GM23248 (cell line): Measurements from ENCODE around the gene TCOF1. TPM values are rescaled to one million over a fixed set of nuclear protein-coding genes. Genes with fewer than 3 reads are reported as not detected.

Experiments used
- DNase-seq: peaks from one replicate; pipeline ENCODE4 v3.0.0-alpha.2; 2015
- H2AFZ ChIP-seq: fragments of 200-600 bp; sonication (generic); 2 replicates; pipeline ENCODE4 v1.6.1; 2016; ENCODE audit warnings: antibody characterized with exemption
- H3F3A ChIP-seq: fragments of 200-600 bp; sonication (generic); 2 replicates; pipeline ENCODE4 v1.6.1; 2016; ENCODE audit warnings: mild to moderate bottlenecking, antibody characterized with exemption, mixed run types; ENCODE audit not compliant: insufficient read depth
- H3K27ac ChIP-seq: fragments of 200-600 bp; sonication (generic); 2 replicates; pipeline ENCODE4 v1.5.1; 2016; ENCODE audit warnings: mild to moderate bottlenecking
- H3K27me3 ChIP-seq: fragments of 200-600 bp; sonication (generic); replicated peaks from 2 replicates; pipeline ENCODE4 v1.6.1; 2016; ENCODE audit warnings: mild to moderate bottlenecking; ENCODE audit not compliant: insufficient read depth
- H3K36me3 ChIP-seq: fragments of 200-600 bp; sonication (generic); 2 replicates; pipeline ENCODE4 v1.6.1; 2016; ENCODE audit warnings: low read depth, mild to moderate bottlenecking
- H3K4me1 ChIP-seq: fragments of 200-600 bp; sonication (generic); 2 replicates; pipeline ENCODE4 v1.6.1; 2016; ENCODE audit warnings: mild to moderate bottlenecking; ENCODE audit not compliant: insufficient read depth
- H3K4me2 ChIP-seq: fragments of 200-600 bp; sonication (generic); one replicate; pipeline ENCODE4 v1.6.1; 2016; ENCODE audit warnings: mild to moderate bottlenecking; ENCODE audit not compliant: unreplicated experiment
- H3K4me3 ChIP-seq: fragments of 200-600 bp; sonication (generic); 2 replicates; pipeline ENCODE4 v1.5.1; 2016; ENCODE audit warnings: mild to moderate bottlenecking
- H3K79me2 ChIP-seq: fragments of 200-600 bp; sonication (generic); 2 replicates; pipeline ENCODE4 v1.6.1; 2016; ENCODE audit warnings: mild to moderate bottlenecking; ENCODE audit not compliant: insufficient read depth
- H3K9ac ChIP-seq: fragments of 200-600 bp; sonication (generic); 2 replicates; pipeline ENCODE4 v1.6.1; 2016; ENCODE audit warnings: mild to moderate bottlenecking
- H3K9me2 ChIP-seq: fragments of 200-600 bp; sonication (generic); 2 replicates; pipeline ENCODE4 v1.6.1; 2016; ENCODE audit warnings: mixed run types, mild to moderate bottlenecking, moderate library complexity; ENCODE audit not compliant: insufficient read depth
- H3K9me3 ChIP-seq: fragments of 200-600 bp; sonication (generic); one replicate; pipeline ENCODE4 v1.6.1; 2017; ENCODE audit warnings: low read depth
- H4K20me1 ChIP-seq: fragments of 200-600 bp; sonication (generic); 2 replicates; pipeline ENCODE4 v1.6.0; 2016; ENCODE audit not compliant: insufficient read depth
- EZH2 ChIP-seq: fragments of 200-600 bp; sonication (generic); IDR thresholded peaks from 2 replicates; pipeline ENCODE4 v1.6.1; 2018; ENCODE audit warnings: antibody characterized with exemption, mild to moderate bottlenecking; ENCODE audit not compliant: insufficient read depth, poor library complexity, severe bottlenecking
- EZH2phosphoT487 ChIP-seq: fragments of 200-600 bp; sonication (generic); IDR thresholded peaks from 2 replicates; pipeline ENCODE4 v1.6.1; 2018; ENCODE audit warnings: antibody characterized with exemption, moderate library complexity, mild to moderate bottlenecking, low read depth; ENCODE audit not compliant: insufficient read depth
- WGBS, 2 experiments: methylation state at CpG; one replicate each; pipeline ENCODE4 v1.1.6; 2015 to 2017; ENCODE audit warnings: low lambda C conversion rate in 2 of 2, low coverage in 1 of 2; ENCODE audit errors: missing lambda C conversion rate in 2 of 2; 5-methylcytosine and 5-hydroxymethylcytosine counted together
- in situ Hi-C: fragments of 300-500 bp; cut with MboI; formaldehyde crosslinking; loops from 2 replicates; pipeline ENCODE4 v1.15.0; 2020
- polyA plus RNA-seq: library from polyadenylated mRNA; unstranded; fragments of >200 nt; fragmentation: Nextera tagmentation; extraction: Ambion mirVana; gene quantifications from 2 replicates; pipeline ENCODE4 v1.2.1, GENCODE V29; 2016
- total RNA-seq: library from RNA; depleted of rRNA; stranded (reverse); fragments of >200 nt; shearing (Covaris generic); gene quantifications from 2 replicates; pipeline ENCODE4 v1.2.3, GENCODE V29; 2014

TCOF1 gene
- total and polyA plus RNA-seq, 2 experiments from 2014 or later: 15.1 to 18.0 TPM

- no peaks in the 10 kb centered on the region for H3K9me2 ChIP-seq
- TF ChIP-seq EZH2 (no peak), EZH2phosphoT487 (no peak)
- H3K27me3 ChIP-seq: no peaks in the 10 kb centered on the region
- DNase-seq: peak; percentile 23
- H3K9ac ChIP-seq: peak overlapping the region; percentile 85
- H3K27ac ChIP-seq: peak overlapping the region; percentile 22
- no peaks in the 10 kb centered on the region for H3K4me1 ChIP-seq
- peak overlapping the region; percentile 89 for H3K4me3 ChIP-seq
- H2AFZ ChIP-seq: peak overlapping the region; percentile 99
- no peaks in the 10 kb centered on the region for H3F3A ChIP-seq
- no peaks in the 10 kb centered on the region for H3K9me3 ChIP-seq
- H3K36me3 ChIP-seq: 0 out of 2 replicates have a peak, but pooled peaks cover 8% of the 10 kb centered on the region
- peaks cover 33% of the 10 kb centered on the region for H3K79me2 ChIP-seq
- in situ Hi-C loops: no loop called here
- H4K20me1 ChIP-seq: no peaks in the 10 kb centered on the region
- WGBS, 2 experiments: 40 to 41% methylated on average over 23 of the region's 23 CpGs
- H3K4me2 ChIP-seq: peak overlapping the region; percentile 92
Observed at GRCh38 chr5:150358261-150359095, 981 bp downstream of the TCOF1 start.

- H3K9me3 ChIP-seq: no peaks in the 10 kb centered on the region
- no peaks in the 10 kb centered on the region for H4K20me1 ChIP-seq
- in situ Hi-C loops: no loop called here
- peaks cover 33% of the 10 kb centered on the region for H3K79me2 ChIP-seq
- no peak overlapping the region for H3K9ac ChIP-seq
- H3K27me3 ChIP-seq: no peaks in the 10 kb centered on the region
- no peak overlapping the region for H2AFZ ChIP-seq
- DNase-seq: no peak
- no peak overlapping the region for H3K27ac ChIP-seq
- no peaks in the 10 kb centered on the region for H3K4me1 ChIP-seq
- 0 out of 2 replicates have a peak, but pooled peaks cover 8% of the 10 kb centered on the region for H3K36me3 ChIP-seq
- TF ChIP-seq EZH2 (no peak), EZH2phosphoT487 (no peak)
- H3F3A ChIP-seq: no peaks in the 10 kb centered on the region
- H3K4me2 ChIP-seq: no peak overlapping the region
- H3K4me3 ChIP-seq: no peak overlapping the region
- WGBS, 2 experiments: 96 to 100% methylated on average over 1 of the region's 1 CpG
- H3K9me2 ChIP-seq: no peaks in the 10 kb centered on the region
Observed at GRCh38 chr5:150361301-150361700, 3.8 kb downstream of the TCOF1 start.

- TF ChIP-seq EZH2 (no peak), EZH2phosphoT487 (no peak)
- Histone ChIP-seq H3K4me2 (no peak overlapping the region), H3K9me2 (no peaks in the 10 kb centered on the region), H3K9me3 (no peaks in the 10 kb centered on the region), H2AFZ (no peak overlapping the region), H3K9ac (no peak overlapping the region), H3K4me3 (no peak overlapping the region), H4K20me1 (no peaks in the 10 kb centered on the region), H3K27me3 (no peaks in the 10 kb centered on the region), H3F3A (no peaks in the 10 kb centered on the region), H3K79me2 (peaks cover 28% of the 10 kb centered on the region), H3K27ac (no peak overlapping the region), H3K36me3 (0 out of 2 replicates have a peak, but pooled peaks cover 18% of the 10 kb centered on the region), H3K4me1 (no peaks in the 10 kb centered on the region)
- DNase-seq: no peak
- in situ Hi-C loops: no loop called here
- 79 to 88% methylated on average over 2 of the region's 2 CpGs for WGBS, 2 experiments
Observed at GRCh38 chr5:150363185-150363584, 5.7 kb downstream of the TCOF1 start.

- no peaks in the 10 kb centered on the region for H4K20me1 ChIP-seq
- in situ Hi-C loops: no loop called here
- no peak overlapping the region for H2AFZ ChIP-seq
- no peak overlapping the region for H3K27ac ChIP-seq
- H3K4me2 ChIP-seq: no peak overlapping the region
- H3K27me3 ChIP-seq: no peaks in the 10 kb centered on the region
- no peaks in the 10 kb centered on the region for H3K4me1 ChIP-seq
- no peak overlapping the region for H3K9ac ChIP-seq
- WGBS, 2 experiments: 79 to 83% methylated on average over 9 of the region's 9 CpGs
- TF ChIP-seq EZH2 (no peak), EZH2phosphoT487 (no peak)
- no peak for DNase-seq
- H3K4me3 ChIP-seq: no peak overlapping the region
- no peaks in the 10 kb centered on the region for H3K9me2 ChIP-seq
- peaks cover 20% of the 10 kb centered on the region for H3K79me2 ChIP-seq
- peaks cover 24% of the 10 kb centered on the region; the same call in 1 of the 2 replicates for H3K36me3 ChIP-seq
- no peaks in the 10 kb centered on the region for H3K9me3 ChIP-seq
- H3F3A ChIP-seq: no peaks in the 10 kb centered on the region
Observed at GRCh38 chr5:150364004-150364403, 6.5 kb downstream of the TCOF1 start.
